ENCODE results near the gene ATOH8. TPM values are rescaled to one million over a fixed set of nuclear protein-coding genes. Genes with fewer than 3 reads are reported as not detected.

The ATOH8 gene
- total RNA-seq, 2 experiments from 2014 or later = not detected

- no peaks in the 10 kb centered on the region for H3K36me3 ChIP-seq (ENCODE audit: insufficient read depth, low read length)
- H3K9me3 ChIP-seq (ENCODE audit: control insufficient read depth in 1 of 2, insufficient read depth in 1 of 2, low read length in 2 of 2) = peaks cover 0 to 7% of the 10 kb centered on the region in 2 experiments
- no peak overlapping the region for H3K4me3 Mint-ChIP-seq
- ATAC-seq (ENCODE audit: poor library complexity) = no peak
- H3K27me3 ChIP-seq (ENCODE audit: control insufficient read depth in 1 of 2, insufficient read depth in 2 of 2, low read length in 2 of 2) = peaks cover 24 to 32% of the 10 kb centered on the region in 2 experiments
- H3K27ac ChIP-seq (ENCODE audit: low read depth in 1 of 2, low read length in 2 of 2) = no peak overlapping the region
- no peak overlapping the region for H3K4me3 ChIP-seq (ENCODE audit: low read length)
- DNase-seq = no peak
- no peaks in the 10 kb centered on the region for H3K9me3 Mint-ChIP-seq
- H3K4me1 Mint-ChIP-seq (ENCODE audit: low read depth) = no peaks in the 10 kb centered on the region
- CTCF ChIA-PET = no interaction called here
- intact Hi-C loops (cut with DNase I, micrococcal nuclease) = no loop called here
- H3K4me1 ChIP-seq (ENCODE audit: insufficient read depth, low read length) = peaks cover 3% of the 10 kb centered on the region
- H3K27me3 Mint-ChIP-seq = peaks cover 61% of the 10 kb centered on the region
- POLR2A ChIA-PET = no interaction called here
- H3K27ac Mint-ChIP-seq = no peak overlapping the region
- no peaks in the 10 kb centered on the region for H3K36me3 Mint-ChIP-seq (ENCODE audit: low read depth)
- no peak for TF ChIP-seq CTCF (IDR thresholded peaks at IDR 0.05)
Measured at GRCh38 chr2:85769236-85769982, 15.6 kb downstream of the ATOH8 start.

DNA sequence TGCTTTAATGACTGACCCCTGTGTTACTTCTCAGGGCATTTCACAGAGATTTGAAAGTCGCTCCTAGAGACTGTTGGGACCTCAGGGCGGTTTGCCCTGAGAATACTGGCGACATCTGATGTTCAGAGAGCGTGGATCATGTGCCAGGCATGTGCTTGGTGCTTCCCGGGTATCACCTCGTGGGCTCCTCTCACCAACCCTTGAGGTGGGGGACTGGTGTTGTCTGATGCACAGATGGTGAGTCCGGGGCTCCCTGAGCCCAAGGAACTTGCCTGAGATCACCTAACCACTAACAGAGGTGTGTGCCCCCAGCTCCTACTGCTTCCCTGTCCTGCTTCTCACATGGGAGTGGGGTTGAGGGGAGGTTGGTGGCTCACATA, 16.2 kb downstream of the ATOH8 start:
- no peak overlapping the region for H3K4me3 ChIP-seq (ENCODE audit: low read length)
- peaks cover 3% of the 10 kb centered on the region for H3K4me1 ChIP-seq (ENCODE audit: insufficient read depth, low read length)
- Mint-ChIP-seq H3K27me3 (peaks cover 61% of the 10 kb centered on the region), H3K4me3 (no peak overlapping the region), H3K4me1 (ENCODE audit: low read depth) (no peaks in the 10 kb centered on the region), H3K36me3 (ENCODE audit: low read depth) (no peaks in the 10 kb centered on the region), H3K27ac (no peak overlapping the region), H3K9me3 (no peaks in the 10 kb centered on the region)
- ATAC-seq (ENCODE audit: poor library complexity) (no peak), DNase-seq (no peak)
- H3K27ac ChIP-seq (ENCODE audit: low read depth in 1 of 2, low read length in 2 of 2) = no peak overlapping the region
- ChIA-PET POLR2A (no interaction called here), CTCF (no interaction called here)
- peaks cover 0 to 7% of the 10 kb centered on the region in 2 experiments for H3K9me3 ChIP-seq (ENCODE audit: control insufficient read depth in 1 of 2, insufficient read depth in 1 of 2, low read length in 2 of 2)
- intact Hi-C loops (cut with DNase I, micrococcal nuclease) = no loop called here
- no peak for TF ChIP-seq CTCF (IDR thresholded peaks at IDR 0.05)
- H3K36me3 ChIP-seq (ENCODE audit: insufficient read depth, low read length) = no peaks in the 10 kb centered on the region
- H3K27me3 ChIP-seq (ENCODE audit: control insufficient read depth in 1 of 2, insufficient read depth in 2 of 2, low read length in 2 of 2) = peaks cover 20 to 28% of the 10 kb centered on the region in 2 experiments

- CTCF ChIA-PET = no interaction called here
- no peak overlapping the region for H3K4me3 ChIP-seq (ENCODE audit: low read length)
- intact Hi-C loops (cut with DNase I, micrococcal nuclease) = no loop called here
- DNase-seq (no peak), ATAC-seq (ENCODE audit: poor library complexity) (no peak)
- TF ChIP-seq CTCF (IDR thresholded peaks at IDR 0.05) = no peak
- H3K9me3 ChIP-seq (ENCODE audit: control insufficient read depth in 1 of 2, insufficient read depth in 1 of 2, low read length in 2 of 2) = peaks cover 0 to 3% of the 10 kb centered on the region in 2 experiments
- H3K27ac ChIP-seq (ENCODE audit: low read depth in 1 of 2, low read length in 2 of 2) = no peak overlapping the region
- no peaks in the 10 kb centered on the region for H3K36me3 ChIP-seq (ENCODE audit: insufficient read depth, low read length)
- H3K4me1 Mint-ChIP-seq (ENCODE audit: low read depth) = no peaks in the 10 kb centered on the region
- no peak overlapping the region for H3K27ac Mint-ChIP-seq
- peaks cover 20 to 29% of the 10 kb centered on the region in 2 experiments for H3K27me3 ChIP-seq (ENCODE audit: control insufficient read depth in 1 of 2, insufficient read depth in 2 of 2, low read length in 2 of 2)
- H3K4me3 Mint-ChIP-seq = no peak overlapping the region
- POLR2A ChIA-PET = no interaction called here
- peaks cover 3% of the 10 kb centered on the region for H3K4me1 ChIP-seq (ENCODE audit: insufficient read depth, low read length)
- H3K36me3 Mint-ChIP-seq (ENCODE audit: low read depth) = no peaks in the 10 kb centered on the region
- H3K27me3 Mint-ChIP-seq = peaks cover 57% of the 10 kb centered on the region
- no peaks in the 10 kb centered on the region for H3K9me3 Mint-ChIP-seq
Measured at GRCh38 chr2:85770369-85770768, 16.6 kb downstream of the ATOH8 start.
